Measurements from ENCODE around the gene IRF7. TPM values are rescaled to one million over a fixed set of nuclear protein-coding genes. Genes with fewer than 3 reads are reported as not detected.

IRF7 gene
- total and polyA plus RNA-seq, 2 of the 4 experiments (the other 2 are of a cell fraction) = 1.6 to 4.5 TPM

GRCh38 chr11:579830-580601, 35.7 kb downstream of the IRF7 start:
- Histone ChIP-seq H3K9me3 (ENCODE audit: control insufficient read depth, insufficient read depth, low read length) (no peaks in the 10 kb centered on the region), H4K91ac (ENCODE audit: insufficient read depth, low read depth, low read length) (no peak overlapping the region), H2AFZ (replicated peaks; ENCODE audit: low read length, poor library complexity) (no peak overlapping the region), H2AK5ac (ENCODE audit: low read depth, low read length) (no peak overlapping the region), H3K27ac (ENCODE audit: insufficient read depth, low read length) (no peak overlapping the region), H4K8ac (ENCODE audit: low read depth in 2 of 2, low read length in 2 of 2) (no peak overlapping the region), H3K9me1 (ENCODE audit: insufficient read depth, low read length) (peaks cover 21% of the 10 kb centered on the region), H4K5ac (ENCODE audit: low read depth, low read length) (no peak overlapping the region), H4K20me1 (ENCODE audit: insufficient read depth, low read length) (peaks cover 71% of the 10 kb centered on the region), H3K36me3 (ENCODE audit: control insufficient read depth, insufficient read depth, low read length) (peaks cover 20% of the 10 kb centered on the region), H3K14ac (replicated peaks; ENCODE audit: low read depth, low read length) (no peak overlapping the region), H2BK120ac (ENCODE audit: low read depth, low read length) (no peak overlapping the region), H3K23ac (ENCODE audit: low read depth, low read length) (0 out of 2 replicates have a peak overlapping the region, but pooled peaks have one; percentile 24), H3K56ac (ENCODE audit: extremely low read depth, insufficient read depth, low read length) (no peak overlapping the region), H3K9ac (ENCODE audit: low read depth, low read length) (no peak overlapping the region), H3K4me1 (ENCODE audit: control insufficient read depth, insufficient read depth, low read length) (peaks cover 12% of the 10 kb centered on the region), H2AK9ac (replicated peaks; ENCODE audit: low read depth, low read length, poor library complexity) (no peak overlapping the region), H3K18ac (ENCODE audit: low read depth, low read length) (no peak overlapping the region), H3K27me3 (ENCODE audit: control insufficient read depth, insufficient read depth, low read length) (no peaks in the 10 kb centered on the region), H3K4me3 (ENCODE audit: insufficient read depth, low read depth, low read length) (no peak overlapping the region), H3K4me2 (ENCODE audit: low read depth, low read length) (no peak overlapping the region), H2BK15ac (ENCODE audit: low read depth, low read length) (no peak overlapping the region), H2BK20ac (ENCODE audit: low read depth, low read length) (no peak overlapping the region), H2BK5ac (ENCODE audit: low read depth, low read length, poor library complexity, severe bottlenecking) (no peak overlapping the region), H3K4ac (ENCODE audit: low read depth, low read length) (no peak overlapping the region), H3K79me1 (ENCODE audit: low read depth in 1 of 2, low read length in 2 of 2) (peaks cover 9 to 51% of the 10 kb centered on the region in 2 experiments)
- intact Hi-C loops (cut with micrococcal nuclease) = no loop called here
- in situ Hi-C loops (cut with MboI; ENCODE audit: low sequenced_read_pairs) = no loop called here
- ATAC-seq (ENCODE audit: low read depth) (no peak), DNase-seq (peak; percentile 25)
- no TSS peak for BruUV-seq (replicated peaks)
- TF ChIP-seq SMC3 (IDR thresholded peaks at IDR 0.05; ENCODE audit: low read depth, low read length) (no peak), ELK1 (IDR thresholded peaks at IDR 0.05; ENCODE audit: borderline replicate concordance, low read depth, low read length) (no peak), MXI1 (IDR thresholded peaks at IDR 0.05; ENCODE audit: borderline replicate concordance, low read depth, low read length) (no peak), BHLHE40 (IDR thresholded peaks at IDR 0.05; ENCODE audit: low read depth, low read length) (no peak), USF2 (IDR thresholded peaks at IDR 0.05; ENCODE audit: low read depth, low read length) (no peak), RFX5 (IDR thresholded peaks at IDR 0.05; ENCODE audit: low read depth, low read length) (no peak), RAD21 (IDR thresholded peaks at IDR 0.05; ENCODE audit: low read length) (no peak), MAZ (IDR thresholded peaks at IDR 0.05; ENCODE audit: borderline replicate concordance, low read depth, low read length) (no peak), POLR2A (IDR thresholded peaks at IDR 0.05; ENCODE audit: low read depth, low read length) (no peak), FOS (IDR thresholded peaks at IDR 0.05; ENCODE audit: low read depth, low read length) (no peak), MAFK (IDR thresholded peaks at IDR 0.05; ENCODE audit: low read depth, low read length) (no peak), RCOR1 (IDR thresholded peaks at IDR 0.05; ENCODE audit: insufficient replicate concordance, low read length) (no peak), CEBPB (IDR thresholded peaks at IDR 0.05; ENCODE audit: low read depth, low read length) (no peak), NFE2L2 (IDR thresholded peaks at IDR 0.05; ENCODE audit: low read depth, low read length) (no peak), CTCF (conservative IDR thresholded peaks at IDR 0.05; ENCODE audit: low read depth, low read length) (no peak), CHD1 (IDR thresholded peaks at IDR 0.05; ENCODE audit: low read depth, low read length) (no peak)
- dilution Hi-C loops (cut with HindIII; ENCODE audit: low sequenced_read_pairs, unreplicated experiment) = no loop called here
- WGBS, 2 experiments (ENCODE audit: extremely low coverage in 2 of 2, insufficient read length in 1 of 2) = 89% methylated on average over 5 of the region's 20 CpGs; no CpG with 5 or more reads in 1 of the 2 experiments
- CTCF ChIA-PET = no interaction called here
- POLR2A ChIA-PET (ENCODE audit: unreplicated experiment) = no interaction called here
